ENCODE results near the gene RPRM.
"Not testable (repeated sequence)": the region's sequence is repeated elsewhere in the genome, so short reads cannot be mapped to it uniquely, and the experiment has no call there.

Gene RPRM

GRCh38 chr2:153455403-153455802 is 23.2 kb downstream of the RPRM start:
- no peak for DNase-seq

- DNase-seq: no peak
Measured at GRCh38 chr2:153451611-153452010, 27.0 kb downstream of the RPRM start.

GRCh38 chr2:153443106-153443505 is 35.5 kb downstream of the RPRM start:
- no peak for DNase-seq

GRCh38 chr2:153442616-153443015 is 35.9 kb downstream of the RPRM start:
- DNase-seq: not testable (repeated sequence)

GRCh38 chr2:153440090-153440489 is 38.5 kb downstream of the RPRM start:
- not testable (repeated sequence) for DNase-seq

- DNase-seq: no peak
Measured at GRCh38 chr2:153433403-153433802, 45.2 kb downstream of the RPRM start.

- no peak for DNase-seq
Measured at GRCh38 chr2:153432381-153432780, 46.2 kb downstream of the RPRM start.

- no peak for DNase-seq
Measured at GRCh38 chr2:153431114-153431513, 47.4 kb downstream of the RPRM start.

Data from eye (tissue), 1 donor.